Natural killer cell (primary cell): Measurements from ENCODE around the gene GALR2. TPM values are rescaled to one million over a fixed set of nuclear protein-coding genes. Genes with fewer than 3 reads are reported as not detected.

ENCODE experiments used
- ATAC-seq, 3 donors: fragments of 150-1000 bp in 2 of 3; fragments of 200-7000 bp in 1 of 3; cut with Tn5 transposase; 1 replicate in 1 of 3; 2 replicates in 2 of 3; pipeline ENCODE4 v1.10.0; 2021; ENCODE audit warnings: mild to moderate bottlenecking in 2 of 3, moderate library complexity in 2 of 3
- DNase-seq, 2 donors: peaks; one replicate each; pipeline versions ENCODE4 v3.0.0 to v3.0.0-alpha.2; 2013 to 2021; ENCODE audit warnings: mixed read lengths in 1 of 2
- H3K27ac ChIP-seq: one replicate; pipeline ENCODE4 v1.5.1; 2013; ENCODE audit warnings: mild to moderate bottlenecking, low read length
- H3K27me3 ChIP-seq: one replicate; pipeline ENCODE4 v1.6.1; 2013; ENCODE audit warnings: low read length; ENCODE audit not compliant: control insufficient read depth, insufficient read depth
- H3K36me3 ChIP-seq: one replicate; pipeline ENCODE4 v1.6.1; 2013; ENCODE audit warnings: low read length; ENCODE audit not compliant: control insufficient read depth, insufficient read depth
- H3K4me1 ChIP-seq: one replicate; pipeline ENCODE4 v1.6.1; 2013; ENCODE audit warnings: low read length; ENCODE audit not compliant: control insufficient read depth, insufficient read depth
- H3K4me3 ChIP-seq: one replicate; pipeline ENCODE4 v1.5.1; 2013; ENCODE audit warnings: low read length
- H3K9me3 ChIP-seq: one replicate; pipeline ENCODE4 v1.6.1; 2013; ENCODE audit warnings: low read length; ENCODE audit not compliant: control insufficient read depth, insufficient read depth
- H3K27ac Mint-ChIP-seq, 2 donors: one replicate each; pipeline ENCODE4 v1.8.0; 2022; ENCODE audit warnings: mild to moderate bottlenecking in 2 of 2, mixed read lengths in 2 of 2, moderate library complexity in 1 of 2
- H3K27me3 Mint-ChIP-seq, 2 donors: one replicate each; pipeline ENCODE4 v1.8.0; 2022; ENCODE audit warnings: low read depth in 2 of 2, mixed read lengths in 2 of 2
- H3K36me3 Mint-ChIP-seq: one replicate; pipeline ENCODE4 v1.8.0; 2022; ENCODE audit warnings: mixed read lengths
- H3K4me1 Mint-ChIP-seq, 2 donors: one replicate each; pipeline ENCODE4 v1.8.0; 2022; ENCODE audit warnings: mixed read lengths in 2 of 2
- H3K4me3 Mint-ChIP-seq: one replicate; pipeline ENCODE4 v1.8.0; 2022; ENCODE audit warnings: mild to moderate bottlenecking, moderate library complexity, mixed read lengths
- H3K9me3 Mint-ChIP-seq, 2 donors: one replicate each; pipeline ENCODE4 v1.8.0; 2022; ENCODE audit warnings: mixed read lengths in 2 of 2
- CTCF ChIP-seq: fragments of 200-600 bp; IDR thresholded peaks from one replicate; pipeline ENCODE4 v1.8.0; 2022; ENCODE audit warnings: antibody characterized with exemption
- WGBS: methylation state at CpG from one replicate; pipeline ENCODE4 v1.1.7; 2013; ENCODE audit warnings: missing lambda C conversion rate; ENCODE audit not compliant: insufficient coverage; 5-methylcytosine and 5-hydroxymethylcytosine counted together
- intact Hi-C: fragments of 100-400 bp; cut with micrococcal nuclease; formaldehyde crosslinking; loops from one replicate; pipeline ENCODE4 v1.14.2; 2022
- total RNA-seq, 4 donors: library from RNA; stranded (reverse); fragments of 120-200 nt in 1 of 4; gene quantifications; one replicate each; pipeline versions ENCODE4 v1.2.3 to v1.2.4, GENCODE V29; 2013 to 2022

Gene GALR2
- total RNA-seq, 3 donors from 2014 or later (not counting 1 experiment from before 2014, with no cell fraction given): 0.27 to 0.53 TPM; not detected in 1

GRCh38 chr17:76092526-76093413 is 18.2 kb downstream of the GALR2 start:
- Mint-ChIP-seq H3K4me1 (peaks cover 0 to 3% of the 10 kb centered on the region in 2 donors), H3K27me3 (no peaks in the 10 kb centered on the region), H3K27ac (no peak overlapping the region), H3K36me3 (no peaks in the 10 kb centered on the region), H3K9me3 (no peaks in the 10 kb centered on the region), H3K4me3 (no peak overlapping the region)
- H3K4me1 ChIP-seq: no peaks in the 10 kb centered on the region
- ATAC-seq (no peak), DNase-seq (no peak)
- peaks cover 88% of the 10 kb centered on the region for H3K36me3 ChIP-seq
- WGBS: 96% methylated on average over 20 of the region's 20 CpGs
- no peak overlapping the region for H3K27ac ChIP-seq
- intact Hi-C loops: no loop called here
- no peak overlapping the region for H3K4me3 ChIP-seq
- no peaks in the 10 kb centered on the region for H3K9me3 ChIP-seq
- TF ChIP-seq CTCF: no peak
- no peaks in the 10 kb centered on the region for H3K27me3 ChIP-seq

GRCh38 chr17:76094046-76094445 is 19.5 kb downstream of the GALR2 start:
- H3K4me3 Mint-ChIP-seq: no peak overlapping the region

GRCh38 chr17:76095943-76096342 is 21.4 kb downstream of the GALR2 start:
- TF ChIP-seq CTCF: no peak
- Histone ChIP-seq H3K27me3 (no peaks in the 10 kb centered on the region), H3K27ac (no peak overlapping the region), H3K36me3 (peaks cover 68% of the 10 kb centered on the region), H3K9me3 (no peaks in the 10 kb centered on the region), H3K4me3 (no peak overlapping the region), H3K4me1 (no peaks in the 10 kb centered on the region)
- Mint-ChIP-seq H3K27ac (no peak overlapping the region), H3K36me3 (peaks cover 7% of the 10 kb centered on the region), H3K4me3 (no peak overlapping the region), H3K9me3 (no peaks in the 10 kb centered on the region), H3K4me1 (peaks cover 0 to 9% of the 10 kb centered on the region in 2 donors), H3K27me3 (no peaks in the 10 kb centered on the region)
- ATAC-seq: no peak
- 98% methylated on average over 13 of the region's 13 CpGs for WGBS
- DNase-seq: no peak
- intact Hi-C loops: no loop called here

More at GRCh38 chr17:76094046-76094445, 19.5 kb downstream of the GALR2 start:
- no peak for TF ChIP-seq CTCF
- no peak for DNase-seq
- H3K27ac Mint-ChIP-seq: no peak overlapping the region
- intact Hi-C loops: no loop called here
- H3K4me1 Mint-ChIP-seq: peaks cover 0 to 3% of the 10 kb centered on the region in 2 donors
- no peaks in the 10 kb centered on the region for H3K36me3 Mint-ChIP-seq
- Histone ChIP-seq H3K36me3 (peaks cover 76% of the 10 kb centered on the region), H3K27ac (no peak overlapping the region), H3K9me3 (no peaks in the 10 kb centered on the region), H3K27me3 (no peaks in the 10 kb centered on the region), H3K4me3 (no peak overlapping the region), H3K4me1 (no peaks in the 10 kb centered on the region)
- ATAC-seq: no peak
- no peaks in the 10 kb centered on the region for H3K9me3 Mint-ChIP-seq
- WGBS: 96% methylated on average over 9 of the region's 11 CpGs
- no peaks in the 10 kb centered on the region for H3K27me3 Mint-ChIP-seq
